Measurements from ENCODE around the gene HAAO. TPM values are rescaled to one million over a fixed set of nuclear protein-coding genes. Genes with fewer than 3 reads are reported as not detected.

HAAO gene
- total RNA-seq, 2 donors from 2014 or later = 10.3 to 14.0 TPM

DNA sequence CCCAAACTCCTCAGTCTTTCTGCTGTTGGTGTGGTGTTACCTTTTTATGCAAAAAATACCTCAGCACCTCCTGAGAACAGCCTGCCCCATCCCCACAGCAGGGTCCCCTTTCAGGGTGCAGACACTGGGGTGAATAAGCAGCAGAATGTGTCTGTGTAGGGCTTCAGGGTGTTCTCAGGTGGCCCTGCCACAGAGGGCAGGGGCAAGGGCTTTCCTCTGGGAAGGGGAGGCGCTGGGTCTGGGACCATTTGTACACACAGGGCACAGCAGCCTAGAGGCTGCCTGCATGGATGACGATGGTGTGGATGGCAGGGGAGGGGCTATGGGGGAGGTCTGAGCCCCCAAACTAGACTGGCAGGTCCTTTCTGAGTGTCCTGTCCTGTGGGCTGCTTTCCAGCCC is 2.6 kb downstream of the HAAO start:
- Histone ChIP-seq H3K9me3 (no peaks in the 10 kb centered on the region), H3K4me3 (no peak overlapping the region), H3K27me3 (replicated peaks; ENCODE audit: insufficient read depth) (no peaks in the 10 kb centered on the region), H3K4me1 (replicated peaks) (peaks cover 5% of the 10 kb centered on the region), H3K36me3 (no peaks in the 10 kb centered on the region), H3K27ac (no peak overlapping the region)
- intact Hi-C loops (cut with DNase I) = loop anchor here (10.0 kb wide), 1 partner anchor 295 kb away; the partner anchor contains the start of gene KCNG3
- DNase-seq (ENCODE audit: low spot score) = no peak
- WGBS = 93% methylated on average over 2 of the region's 2 CpGs
- TF ChIP-seq CTCF (IDR thresholded peaks at IDR 0.05) (no peak), POLR2AphosphoS5 (IDR thresholded peaks at IDR 0.05) (no peak), POLR2A (IDR thresholded peaks at IDR 0.05) (no peak)

DNA sequence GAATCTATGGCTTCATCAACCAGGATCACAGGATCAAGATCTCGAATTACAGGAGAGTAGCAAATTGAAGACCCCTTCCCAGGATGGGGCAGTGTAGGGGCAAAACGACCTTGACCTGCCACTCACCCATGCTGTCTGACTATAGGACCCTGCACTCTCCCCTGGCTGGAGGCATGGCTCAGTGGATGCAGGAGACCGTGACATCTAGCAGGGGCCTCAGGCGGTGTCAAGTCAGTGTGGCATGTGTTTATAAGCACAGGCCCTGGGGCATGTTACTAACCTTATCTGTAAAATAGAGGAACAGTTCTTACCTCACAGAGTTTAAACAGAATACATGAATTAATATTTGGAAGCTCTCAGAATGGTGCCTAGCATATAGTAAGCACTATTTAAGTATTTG is 3.5 kb downstream of the HAAO start:
- TF ChIP-seq POLR2A (IDR thresholded peaks at IDR 0.05) (no peak), CTCF (IDR thresholded peaks at IDR 0.05) (no peak), POLR2AphosphoS5 (IDR thresholded peaks at IDR 0.05) (no peak)
- 61% methylated on average over 4 of the region's 4 CpGs for WGBS
- Histone ChIP-seq H3K27me3 (replicated peaks; ENCODE audit: insufficient read depth) (no peaks in the 10 kb centered on the region), H3K4me3 (no peak overlapping the region), H3K4me1 (replicated peaks) (peaks cover 5% of the 10 kb centered on the region), H3K36me3 (no peaks in the 10 kb centered on the region), H3K9me3 (no peaks in the 10 kb centered on the region), H3K27ac (no peak overlapping the region)
- intact Hi-C loops (cut with DNase I) = no loop called here
- no peak for DNase-seq (ENCODE audit: low spot score)

DNA sequence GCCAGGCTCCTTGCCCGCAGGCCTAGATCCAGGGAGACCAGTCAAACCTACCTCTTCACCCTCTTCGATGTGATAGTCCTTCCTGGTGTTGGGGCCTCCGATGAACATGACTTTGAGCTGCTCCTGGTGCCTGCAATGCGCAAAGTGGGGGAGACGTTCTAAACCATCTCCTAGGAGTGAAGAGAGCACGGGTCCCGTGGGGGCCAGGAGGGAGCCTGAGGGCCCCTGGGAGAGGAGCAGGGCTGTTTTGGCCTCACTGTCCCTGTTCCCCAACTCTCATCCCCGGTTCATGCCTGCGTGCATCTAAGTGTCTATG is 3.9 kb downstream of the HAAO start:
- Histone ChIP-seq H3K36me3 (no peaks in the 10 kb centered on the region), H3K4me1 (replicated peaks) (peaks cover 5% of the 10 kb centered on the region), H3K4me3 (no peak overlapping the region), H3K27ac (no peak overlapping the region), H3K9me3 (no peaks in the 10 kb centered on the region), H3K27me3 (replicated peaks; ENCODE audit: insufficient read depth) (no peaks in the 10 kb centered on the region)
- TF ChIP-seq POLR2AphosphoS5 (IDR thresholded peaks at IDR 0.05) = no peak
- no peak for TF ChIP-seq POLR2A (IDR thresholded peaks at IDR 0.05)
- DNase-seq (ENCODE audit: low spot score) = no peak
- 67% methylated on average over 9 of the region's 9 CpGs for WGBS
- intact Hi-C loops (cut with DNase I) = no loop called here

DNA sequence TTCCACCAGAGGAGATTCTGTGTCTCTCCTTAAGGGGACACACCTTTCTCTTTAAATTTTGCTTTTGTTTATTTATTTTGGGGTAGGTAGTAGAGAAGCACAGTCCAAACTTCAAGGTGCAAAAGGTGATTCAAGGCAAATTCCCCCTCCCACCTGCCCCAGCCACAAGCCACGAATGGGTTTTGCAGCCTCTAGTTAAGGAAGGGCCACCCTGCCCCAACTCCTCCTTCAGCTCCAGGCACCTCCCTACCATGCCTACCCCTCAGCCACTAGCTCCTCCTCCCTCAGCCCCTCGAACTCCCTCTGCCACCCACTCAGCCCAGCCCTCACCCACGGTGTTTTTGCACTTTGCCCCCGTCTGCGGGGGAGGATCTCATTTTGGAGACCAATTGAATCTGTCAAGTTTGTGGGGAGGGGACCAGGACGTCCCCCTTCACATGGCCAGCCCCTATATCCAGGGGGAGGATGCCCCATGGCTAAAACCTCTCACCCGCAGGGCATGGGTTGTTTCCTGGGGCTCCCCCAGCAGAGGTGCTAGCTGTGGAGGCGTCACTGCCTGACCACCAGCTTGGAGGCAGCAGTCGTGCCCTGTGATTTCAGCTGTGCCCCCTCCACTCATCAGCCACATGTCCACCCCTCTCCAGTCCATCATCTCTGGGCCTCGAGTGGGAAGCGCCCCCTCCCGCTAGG is 4.5 kb downstream of the HAAO start:
- Histone ChIP-seq H3K4me1 (replicated peaks) (peaks cover 5% of the 10 kb centered on the region), H3K9me3 (no peaks in the 10 kb centered on the region), H3K36me3 (no peaks in the 10 kb centered on the region), H3K27ac (no peak overlapping the region), H3K27me3 (replicated peaks; ENCODE audit: insufficient read depth) (no peaks in the 10 kb centered on the region), H3K4me3 (no peak overlapping the region)
- intact Hi-C loops (cut with DNase I) = no loop called here
- WGBS = 86% methylated on average over 11 of the region's 12 CpGs
- no peak for DNase-seq (ENCODE audit: low spot score)
- no peak for TF ChIP-seq POLR2AphosphoS5 (IDR thresholded peaks at IDR 0.05)
- TF ChIP-seq CTCF (IDR thresholded peaks at IDR 0.05) = no peak
- TF ChIP-seq POLR2A (IDR thresholded peaks at IDR 0.05) = no peak

DNA sequence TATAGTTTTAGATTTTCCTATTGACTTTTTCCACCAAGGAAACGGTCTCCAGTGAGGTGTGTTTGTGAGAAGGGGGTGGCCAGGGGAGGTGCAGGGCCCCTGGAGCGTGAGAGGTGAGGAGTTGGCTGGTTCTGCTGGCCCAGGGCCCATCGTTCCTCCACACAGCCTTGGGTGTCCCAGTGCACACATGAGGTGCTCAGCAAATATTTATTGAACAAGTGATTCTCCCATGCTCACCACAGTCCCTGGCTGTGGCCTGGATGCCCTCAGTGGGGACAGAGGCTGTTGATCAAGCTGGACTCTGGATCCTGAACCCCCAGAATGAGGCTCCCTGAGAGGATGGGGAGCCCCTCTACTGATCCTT is 5.0 kb downstream of the HAAO start:
- 56% methylated on average over 3 of the region's 3 CpGs for WGBS
- no peak overlapping the region for H3K4me3 ChIP-seq
- H3K27me3 ChIP-seq (replicated peaks; ENCODE audit: insufficient read depth) = no peaks in the 10 kb centered on the region
- no peak overlapping the region for H3K27ac ChIP-seq
- H3K4me1 ChIP-seq (replicated peaks) = peaks cover 5% of the 10 kb centered on the region
- intact Hi-C loops (cut with DNase I) = no loop called here
- no peaks in the 10 kb centered on the region for H3K9me3 ChIP-seq
- no peaks in the 10 kb centered on the region for H3K36me3 ChIP-seq
- DNase-seq (ENCODE audit: low spot score) = no peak
- TF ChIP-seq POLR2AphosphoS5 (IDR thresholded peaks at IDR 0.05) = no peak
- TF ChIP-seq CTCF (IDR thresholded peaks at IDR 0.05) = no peak
- no peak for TF ChIP-seq POLR2A (IDR thresholded peaks at IDR 0.05)

All from prostate gland (tissue), 2 donors.